BJ (cell line): Measurements from ENCODE around the gene GFY. TPM values are rescaled to one million over a fixed set of nuclear protein-coding genes. Genes with fewer than 3 reads are reported as not detected.

Experiments used
- CTCF ChIA-PET: fragments of 350-600 bp; formaldehyde crosslinking; extraction: SDS; loops from one replicate; lab custom pipeline; 2021; ENCODE audit warnings: antibody characterized with exemption, inconsistent platforms; lab: Yijun Ruan, JAX
- POLR2A ChIA-PET: fragments of 300-600 bp; sonication (Branson Sonifier 250); formaldehyde crosslinking; extraction: SDS; loops from one replicate; lab custom pipeline; 2021; ENCODE audit warnings: antibody characterized with exemption; lab: Charles Lee
- DNase-seq: peaks from one replicate; pipeline ENCODE4 v3.0.0-alpha.2; 2011; ENCODE audit warnings: low read depth
- H3K27me3 ChIP-seq: 2 replicates; pipeline ENCODE4 v1.6.0; 2011; ENCODE audit warnings: low read length; ENCODE audit not compliant: control insufficient read depth, insufficient read depth
- H3K36me3 ChIP-seq: 2 replicates; pipeline ENCODE4 v1.5.1; 2011; ENCODE audit warnings: low read length; ENCODE audit not compliant: control insufficient read depth, insufficient read depth
- H3K4me3 ChIP-seq: 2 replicates; pipeline ENCODE4 v1.5.1; 2011; ENCODE audit warnings: low read depth, mild to moderate bottlenecking, control low read depth, low read length
- CTCF ChIP-seq: IDR thresholded peaks from 2 replicates; pipeline ENCODE4 v1.5.1; 2011; ENCODE audit warnings: low read depth, mild to moderate bottlenecking, control low read depth, inconsistent platforms, low read length, moderate library complexity; ENCODE audit not compliant: insufficient read depth
- polyA plus RNA-seq: library from polyadenylated mRNA; depleted of rRNA; stranded (reverse); fragments of >200 nt; gene quantifications from 2 replicates; pipeline ENCODE4 v1.2.3, GENCODE V29; 2011

The GFY gene
- polyA plus RNA-seq, 1 experiment = not detected

GRCh38 chr19:49435670-49436069 lies 10.5 kb downstream of the GFY start:
- H3K27me3 ChIP-seq = peaks cover 64% of the 10 kb centered on the region
- ChIA-PET CTCF (interaction anchor here (1.0 to 2.1 kb wide), 2 partner anchors 44 to 97 kb away, joined by 3 to 10 read pairs; no protein-coding TSS in a partner anchor), POLR2A (no interaction called here)
- no peaks in the 10 kb centered on the region for H3K36me3 ChIP-seq
- H3K4me3 ChIP-seq = no peak overlapping the region
- DNase-seq = no peak
- TF ChIP-seq CTCF = no peak

- no peak for TF ChIP-seq CTCF
- CTCF ChIA-PET = interaction anchor here (1.0 to 2.1 kb wide), 2 partner anchors 45 to 98 kb away, joined by 3 to 10 read pairs; no protein-coding TSS in a partner anchor
- Histone ChIP-seq H3K36me3 (no peaks in the 10 kb centered on the region), H3K27me3 (peaks cover 66% of the 10 kb centered on the region), H3K4me3 (no peak overlapping the region)
- DNase-seq = no peak
- POLR2A ChIA-PET = no interaction called here
Measured at GRCh38 chr19:49436381-49437017, 11.3 kb downstream of the GFY start.

- CTCF ChIA-PET = no interaction called here
- no peak overlapping the region for H3K4me3 ChIP-seq
- POLR2A ChIA-PET = no interaction called here
Measured at GRCh38 chr19:49437231-49437630, 12.0 kb downstream of the GFY start.

GRCh38 chr19:49438261-49438660 lies 13.1 kb downstream of the GFY start:
- peaks cover 57% of the 10 kb centered on the region for H3K27me3 ChIP-seq
- TF ChIP-seq CTCF = no peak
- CTCF ChIA-PET = no interaction called here

More at GRCh38 chr19:49437231-49437630, 12.0 kb downstream of the GFY start:
- Histone ChIP-seq H3K27me3 (peaks cover 66% of the 10 kb centered on the region), H3K36me3 (no peaks in the 10 kb centered on the region)
- TF ChIP-seq CTCF = no peak
- no peak for DNase-seq

GRCh38 chr19:49439836-49440235 lies 14.6 kb downstream of the GFY start:
- CTCF ChIA-PET = interaction anchor here (1.1 to 2.5 kb wide), 3 partner anchors 13 to 215 kb away, joined by 4 to 12 read pairs (median 6); no protein-coding TSS in a partner anchor
- Histone ChIP-seq H3K36me3 (no peaks in the 10 kb centered on the region), H3K4me3 (no peak overlapping the region), H3K27me3 (peaks cover 49% of the 10 kb centered on the region)
- TF ChIP-seq CTCF = no peak
- no peak for DNase-seq
- POLR2A ChIA-PET = no interaction called here

More at GRCh38 chr19:49438261-49438660, 13.1 kb downstream of the GFY start:
- POLR2A ChIA-PET = no interaction called here
- no peak overlapping the region for H3K4me3 ChIP-seq
- no peaks in the 10 kb centered on the region for H3K36me3 ChIP-seq
- no peak for DNase-seq
